ENCODE data around the gene AGAP2.
"Not testable (repeated sequence)": the region's sequence is repeated elsewhere in the genome, so short reads cannot be mapped to it uniquely, and the experiment has no call there.

Gene AGAP2

GRCh38 chr12:57726151-57726883, 12.2 kb downstream of the AGAP2 start:
- Histone ChIP-seq H3K4me3 (ENCODE audit: low read depth, low read length) (peak overlapping the region; percentile 66), H3K9ac (ENCODE audit: low read depth, low read length) (no peak overlapping the region), H3K9me3 (ENCODE audit: control insufficient read depth, insufficient read depth, low read length) (no peaks in the 10 kb centered on the region), H3K36me3 (ENCODE audit: control insufficient read depth, insufficient read depth, low read length) (no peaks in the 10 kb centered on the region), H3K27ac (ENCODE audit: low read depth, low read length) (no peak overlapping the region), H3K27me3 (ENCODE audit: control insufficient read depth, insufficient read depth, low read length) (peaks cover 72% of the 10 kb centered on the region), H3K4me1 (ENCODE audit: control insufficient read depth, insufficient read depth, low read length) (no peaks in the 10 kb centered on the region)

GRCh38 chr12:57725851-57726150, 12.7 kb downstream of the AGAP2 start:
- peak overlapping the region; percentile 66 for H3K4me3 ChIP-seq (ENCODE audit: low read depth, low read length)
- H3K4me1 ChIP-seq (ENCODE audit: control insufficient read depth, insufficient read depth, low read length): no peaks in the 10 kb centered on the region
- H3K27ac ChIP-seq (ENCODE audit: low read depth, low read length): no peak overlapping the region
- H3K9ac ChIP-seq (ENCODE audit: low read depth, low read length): no peak overlapping the region
- H3K9me3 ChIP-seq (ENCODE audit: control insufficient read depth, insufficient read depth, low read length): no peaks in the 10 kb centered on the region
- peaks cover 67% of the 10 kb centered on the region for H3K27me3 ChIP-seq (ENCODE audit: control insufficient read depth, insufficient read depth, low read length)
- peaks cover 3% of the 10 kb centered on the region; the same call in 1 of the 2 replicates for H3K36me3 ChIP-seq (ENCODE audit: control insufficient read depth, insufficient read depth, low read length)

- Histone ChIP-seq H3K36me3 (ENCODE audit: control insufficient read depth, insufficient read depth, low read length) (peaks cover 9% of the 10 kb centered on the region; the same call in 1 of the 2 replicates), H3K9me3 (ENCODE audit: control insufficient read depth, insufficient read depth, low read length) (no peaks in the 10 kb centered on the region), H3K4me1 (ENCODE audit: control insufficient read depth, insufficient read depth, low read length) (no peaks in the 10 kb centered on the region), H3K4me3 (ENCODE audit: low read depth, low read length) (no peak overlapping the region), H3K27me3 (ENCODE audit: control insufficient read depth, insufficient read depth, low read length) (peaks cover 61% of the 10 kb centered on the region), H3K9ac (ENCODE audit: low read depth, low read length) (no peak overlapping the region), H3K27ac (ENCODE audit: low read depth, low read length) (no peak overlapping the region)
These were observed 13.4 kb downstream of the AGAP2 start for GRCh38 chr12:57724936-57725740.

- Histone ChIP-seq H3K4me1 (ENCODE audit: control insufficient read depth, insufficient read depth, low read length) (no peaks in the 10 kb centered on the region), H3K36me3 (ENCODE audit: control insufficient read depth, insufficient read depth, low read length) (peaks cover 16% of the 10 kb centered on the region), H3K27me3 (ENCODE audit: control insufficient read depth, insufficient read depth, low read length) (peaks cover 52% of the 10 kb centered on the region)
These were observed 14.3 kb downstream of the AGAP2 start for GRCh38 chr12:57724003-57724935.

GRCh38 chr12:57723630-57723962, 14.9 kb downstream of the AGAP2 start:
- peaks cover 47% of the 10 kb centered on the region for H3K27me3 ChIP-seq (ENCODE audit: control insufficient read depth, insufficient read depth, low read length)
- no peaks in the 10 kb centered on the region for H3K4me1 ChIP-seq (ENCODE audit: control insufficient read depth, insufficient read depth, low read length)
- H3K9ac ChIP-seq (ENCODE audit: low read depth, low read length): no peak overlapping the region
- peaks cover 21% of the 10 kb centered on the region for H3K36me3 ChIP-seq (ENCODE audit: control insufficient read depth, insufficient read depth, low read length)
- no peak overlapping the region for H3K4me3 ChIP-seq (ENCODE audit: low read depth, low read length)
- H3K27ac ChIP-seq (ENCODE audit: low read depth, low read length): no peak overlapping the region
- H3K9me3 ChIP-seq (ENCODE audit: control insufficient read depth, insufficient read depth, low read length): no peaks in the 10 kb centered on the region

More at GRCh38 chr12:57724003-57724935, 14.3 kb downstream of the AGAP2 start:
- H3K9me3 ChIP-seq (ENCODE audit: control insufficient read depth, insufficient read depth, low read length): no peaks in the 10 kb centered on the region
- H3K27ac ChIP-seq (ENCODE audit: low read depth, low read length): no peak overlapping the region
- no peak overlapping the region for H3K4me3 ChIP-seq (ENCODE audit: low read depth, low read length)
- no peak overlapping the region for H3K9ac ChIP-seq (ENCODE audit: low read depth, low read length)

- no peak overlapping the region for H3K27ac ChIP-seq (ENCODE audit: low read depth, low read length)
- H3K9ac ChIP-seq (ENCODE audit: low read depth, low read length): no peak overlapping the region
- no peak overlapping the region for H3K4me3 ChIP-seq (ENCODE audit: low read depth, low read length)
- no peaks in the 10 kb centered on the region for H3K4me1 ChIP-seq (ENCODE audit: control insufficient read depth, insufficient read depth, low read length)
- peaks cover 41% of the 10 kb centered on the region for H3K27me3 ChIP-seq (ENCODE audit: control insufficient read depth, insufficient read depth, low read length)
- H3K9me3 ChIP-seq (ENCODE audit: control insufficient read depth, insufficient read depth, low read length): no peaks in the 10 kb centered on the region
- peaks cover 26% of the 10 kb centered on the region for H3K36me3 ChIP-seq (ENCODE audit: control insufficient read depth, insufficient read depth, low read length)
These were observed 15.6 kb downstream of the AGAP2 start for GRCh38 chr12:57722716-57723629.

GRCh38 chr12:57721846-57722608, 16.5 kb downstream of the AGAP2 start:
- H3K9me3 ChIP-seq (ENCODE audit: control insufficient read depth, insufficient read depth, low read length); H3K4me3 ChIP-seq (ENCODE audit: low read depth, low read length); H3K27ac ChIP-seq (ENCODE audit: low read depth, low read length); H3K9ac ChIP-seq (ENCODE audit: low read depth, low read length); H3K4me1 ChIP-seq (ENCODE audit: control insufficient read depth, insufficient read depth, low read length): not testable (repeated sequence)
- Histone ChIP-seq H3K27me3 (ENCODE audit: control insufficient read depth, insufficient read depth, low read length) (peaks cover 32% of the 10 kb centered on the region), H3K36me3 (ENCODE audit: control insufficient read depth, insufficient read depth, low read length) (peaks cover 32% of the 10 kb centered on the region)

GRCh38 chr12:57720606-57721595, 17.6 kb downstream of the AGAP2 start:
- Histone ChIP-seq H3K9me3 (ENCODE audit: control insufficient read depth, insufficient read depth, low read length) (no peaks in the 10 kb centered on the region), H3K27ac (ENCODE audit: low read depth, low read length) (no peak overlapping the region), H3K9ac (ENCODE audit: low read depth, low read length) (no peak overlapping the region), H3K4me1 (ENCODE audit: control insufficient read depth, insufficient read depth, low read length) (no peaks in the 10 kb centered on the region), H3K4me3 (ENCODE audit: low read depth, low read length) (no peak overlapping the region), H3K27me3 (ENCODE audit: control insufficient read depth, insufficient read depth, low read length) (peaks cover 22% of the 10 kb centered on the region), H3K36me3 (ENCODE audit: control insufficient read depth, insufficient read depth, low read length) (peaks cover 40% of the 10 kb centered on the region)

All from HUES48 (cell line).